ENCODE results near the gene FAM50B. TPM values are rescaled to one million over a fixed set of nuclear protein-coding genes. Genes with fewer than 3 reads are reported as not detected.

FAM50B gene, protein sequence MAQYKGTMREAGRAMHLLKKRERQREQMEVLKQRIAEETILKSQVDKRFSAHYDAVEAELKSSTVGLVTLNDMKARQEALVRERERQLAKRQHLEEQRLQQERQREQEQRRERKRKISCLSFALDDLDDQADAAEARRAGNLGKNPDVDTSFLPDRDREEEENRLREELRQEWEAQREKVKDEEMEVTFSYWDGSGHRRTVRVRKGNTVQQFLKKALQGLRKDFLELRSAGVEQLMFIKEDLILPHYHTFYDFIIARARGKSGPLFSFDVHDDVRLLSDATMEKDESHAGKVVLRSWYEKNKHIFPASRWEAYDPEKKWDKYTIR
- polyA plus RNA-seq, result 0.18 and 0.79 TPM in 2 replicates
- 0.46 and 0.73 TPM in 2 replicates for polyA minus RNA-seq

DNA sequence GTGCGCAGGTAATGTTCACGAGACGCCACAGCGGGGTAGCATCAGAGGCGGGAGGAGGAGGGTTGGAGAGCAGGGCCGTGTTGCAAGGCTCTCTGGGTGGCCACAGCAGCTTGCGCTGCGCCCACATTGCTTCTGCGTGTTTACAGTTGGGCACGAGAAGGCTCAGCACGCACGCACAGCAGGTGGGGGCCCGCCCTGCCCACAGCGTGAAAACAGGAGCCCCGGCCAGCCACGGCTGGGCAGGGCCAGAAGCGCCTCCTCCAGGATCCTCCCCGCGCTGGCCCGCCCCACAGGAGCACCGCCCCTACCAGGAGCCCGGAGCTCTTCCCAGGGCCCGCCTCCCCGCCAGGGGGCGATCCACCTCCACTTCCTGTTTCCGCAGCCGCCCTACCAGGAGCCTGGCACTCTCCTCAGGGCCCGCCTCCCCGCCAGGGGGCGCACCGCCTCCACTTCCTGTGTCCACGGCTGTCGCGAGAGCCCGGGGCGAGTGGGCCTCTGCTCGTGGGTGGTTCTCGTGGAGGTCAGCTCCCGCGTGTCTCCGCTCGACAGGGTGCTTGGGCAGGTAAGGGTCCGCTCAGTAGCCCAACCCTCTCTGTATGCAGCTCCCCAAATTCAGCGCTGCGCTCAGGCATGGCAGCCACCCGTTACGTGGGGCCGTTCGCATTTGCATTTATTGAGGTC, at the start of gene FAM50B:
FAM50B (plus strand) TSS at position 449 of the 681 bp plus-strand sequence. CDS start 439 bp downstream, outside the sequence.
- H3K9me3 ChIP-seq (ENCODE audit: low read length), result no peaks in the 10 kb centered on the region
- TF ChIP-seq SMC3 (conservative IDR thresholded peaks at IDR 0.05; ENCODE audit: poor library complexity), result no peak
- TF ChIP-seq, protein P1, sequence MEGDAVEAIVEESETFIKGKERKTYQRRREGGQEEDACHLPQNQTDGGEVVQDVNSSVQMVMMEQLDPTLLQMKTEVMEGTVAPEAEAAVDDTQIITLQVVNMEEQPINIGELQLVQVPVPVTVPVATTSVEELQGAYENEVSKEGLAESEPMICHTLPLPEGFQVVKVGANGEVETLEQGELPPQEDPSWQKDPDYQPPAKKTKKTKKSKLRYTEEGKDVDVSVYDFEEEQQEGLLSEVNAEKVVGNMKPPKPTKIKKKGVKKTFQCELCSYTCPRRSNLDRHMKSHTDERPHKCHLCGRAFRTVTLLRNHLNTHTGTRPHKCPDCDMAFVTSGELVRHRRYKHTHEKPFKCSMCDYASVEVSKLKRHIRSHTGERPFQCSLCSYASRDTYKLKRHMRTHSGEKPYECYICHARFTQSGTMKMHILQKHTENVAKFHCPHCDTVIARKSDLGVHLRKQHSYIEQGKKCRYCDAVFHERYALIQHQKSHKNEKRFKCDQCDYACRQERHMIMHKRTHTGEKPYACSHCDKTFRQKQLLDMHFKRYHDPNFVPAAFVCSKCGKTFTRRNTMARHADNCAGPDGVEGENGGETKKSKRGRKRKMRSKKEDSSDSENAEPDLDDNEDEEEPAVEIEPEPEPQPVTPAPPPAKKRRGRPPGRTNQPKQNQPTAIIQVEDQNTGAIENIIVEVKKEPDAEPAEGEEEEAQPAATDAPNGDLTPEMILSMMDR (IDR thresholded peaks at IDR 0.05; ENCODE audit: poor library complexity, severe bottlenecking), result peak; percentile 40
- no peaks in the 10 kb centered on the region for H4K20me1 ChIP-seq (ENCODE audit: insufficient read depth)
- no peak within 1 kb of the TSS for H3K4me2 ChIP-seq (ENCODE audit: low read length)
- H3K79me2 ChIP-seq (replicated peaks; ENCODE audit: insufficient read depth, low read length), result no peaks in the 10 kb centered on the region
- no peaks in the 10 kb centered on the region for H3F3A ChIP-seq (ENCODE audit: insufficient read depth, low read length, poor library complexity, severe bottlenecking)
- H3K27ac ChIP-seq (ENCODE audit: low read length), result no peak within 1 kb of the TSS
- no peak within 1 kb of the TSS for H3K9ac ChIP-seq (ENCODE audit: low read length)
- H3K9me2 ChIP-seq (ENCODE audit: insufficient read depth, low read length), result no peaks in the 10 kb centered on the region
- H3K4me3 ChIP-seq (ENCODE audit: low read length), result peak within 1 kb of the TSS; percentile 21
- H3K36me3 ChIP-seq (ENCODE audit: insufficient read depth, low read length), result no peaks in the 10 kb centered on the region
- no peak within 1 kb of the TSS for H2AFZ ChIP-seq (ENCODE audit: low read depth, low read length)
- H3K27me3 ChIP-seq (ENCODE audit: insufficient read depth, low read depth, low read length), result no peaks in the 10 kb centered on the region

DNA sequence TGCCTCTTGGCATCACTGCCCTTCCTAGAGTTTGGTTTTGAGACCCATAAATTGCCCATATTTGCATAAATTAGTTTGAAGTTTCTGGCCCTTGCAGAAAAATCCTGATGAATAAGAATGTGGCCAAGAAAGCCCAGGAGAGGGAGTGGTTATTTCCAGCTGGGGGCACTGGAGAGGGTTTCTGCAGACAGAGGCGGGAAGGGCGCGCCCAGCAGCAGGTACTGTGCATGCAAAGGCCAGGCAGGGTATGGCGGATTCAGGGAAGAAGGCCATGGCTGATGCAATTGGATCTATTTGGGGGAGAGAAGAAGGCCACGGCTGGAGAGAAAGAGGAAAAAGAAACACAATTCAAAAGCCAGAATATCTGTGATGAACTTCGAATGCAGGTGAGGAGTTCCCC, 49.5 kb upstream of the FAM50B start:
- TF ChIP-seq, protein P1 (IDR thresholded peaks at IDR 0.05; ENCODE audit: poor library complexity, severe bottlenecking), result no peak
- TF ChIP-seq, protein P2, sequence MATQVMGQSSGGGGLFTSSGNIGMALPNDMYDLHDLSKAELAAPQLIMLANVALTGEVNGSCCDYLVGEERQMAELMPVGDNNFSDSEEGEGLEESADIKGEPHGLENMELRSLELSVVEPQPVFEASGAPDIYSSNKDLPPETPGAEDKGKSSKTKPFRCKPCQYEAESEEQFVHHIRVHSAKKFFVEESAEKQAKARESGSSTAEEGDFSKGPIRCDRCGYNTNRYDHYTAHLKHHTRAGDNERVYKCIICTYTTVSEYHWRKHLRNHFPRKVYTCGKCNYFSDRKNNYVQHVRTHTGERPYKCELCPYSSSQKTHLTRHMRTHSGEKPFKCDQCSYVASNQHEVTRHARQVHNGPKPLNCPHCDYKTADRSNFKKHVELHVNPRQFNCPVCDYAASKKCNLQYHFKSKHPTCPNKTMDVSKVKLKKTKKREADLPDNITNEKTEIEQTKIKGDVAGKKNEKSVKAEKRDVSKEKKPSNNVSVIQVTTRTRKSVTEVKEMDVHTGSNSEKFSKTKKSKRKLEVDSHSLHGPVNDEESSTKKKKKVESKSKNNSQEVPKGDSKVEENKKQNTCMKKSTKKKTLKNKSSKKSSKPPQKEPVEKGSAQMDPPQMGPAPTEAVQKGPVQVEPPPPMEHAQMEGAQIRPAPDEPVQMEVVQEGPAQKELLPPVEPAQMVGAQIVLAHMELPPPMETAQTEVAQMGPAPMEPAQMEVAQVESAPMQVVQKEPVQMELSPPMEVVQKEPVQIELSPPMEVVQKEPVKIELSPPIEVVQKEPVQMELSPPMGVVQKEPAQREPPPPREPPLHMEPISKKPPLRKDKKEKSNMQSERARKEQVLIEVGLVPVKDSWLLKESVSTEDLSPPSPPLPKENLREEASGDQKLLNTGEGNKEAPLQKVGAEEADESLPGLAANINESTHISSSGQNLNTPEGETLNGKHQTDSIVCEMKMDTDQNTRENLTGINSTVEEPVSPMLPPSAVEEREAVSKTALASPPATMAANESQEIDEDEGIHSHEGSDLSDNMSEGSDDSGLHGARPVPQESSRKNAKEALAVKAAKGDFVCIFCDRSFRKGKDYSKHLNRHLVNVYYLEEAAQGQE (IDR thresholded peaks at IDR 0.05; ENCODE audit: borderline replicate concordance), result no peak
- no peak for TF ChIP-seq TAF1 (IDR thresholded peaks at IDR 0.05; ENCODE audit: low read depth)
- TF ChIP-seq RAD21 (conservative IDR thresholded peaks at IDR 0.05), result no peak
- TF ChIP-seq EP300 (conservative IDR thresholded peaks at IDR 0.05; ENCODE audit: poor library complexity, severe bottlenecking), result no peak
- TF ChIP-seq MXI1 (conservative IDR thresholded peaks at IDR 0.05; ENCODE audit: poor library complexity, severe bottlenecking), result no peak
- TF ChIP-seq SMC3 (conservative IDR thresholded peaks at IDR 0.05; ENCODE audit: poor library complexity), result no peak
- TF ChIP-seq EZH2 (IDR thresholded peaks at IDR 0.05; ENCODE audit: borderline replicate concordance, insufficient read depth, low read length, poor library complexity, severe bottlenecking), result no peak
- no peak for TF ChIP-seq POLR2AphosphoS5 (IDR thresholded peaks at IDR 0.05)
- H3F3A ChIP-seq (ENCODE audit: insufficient read depth, low read length, poor library complexity, severe bottlenecking), result no peaks in the 10 kb centered on the region
- H3K27me3 ChIP-seq (ENCODE audit: insufficient read depth, low read depth, low read length), result no peaks in the 10 kb centered on the region
- H2AFZ ChIP-seq (ENCODE audit: low read depth, low read length), result no peak overlapping the region
- H3K9ac ChIP-seq (ENCODE audit: low read length), result no peak overlapping the region
- H3K36me3 ChIP-seq (ENCODE audit: insufficient read depth, low read length), result no peaks in the 10 kb centered on the region
- no peaks in the 10 kb centered on the region for H4K20me1 ChIP-seq (ENCODE audit: insufficient read depth)
- H3K9me2 ChIP-seq (ENCODE audit: insufficient read depth, low read length), result no peaks in the 10 kb centered on the region
- no peak overlapping the region for H3K4me2 ChIP-seq (ENCODE audit: low read length)
- H3K9me3 ChIP-seq (ENCODE audit: low read length), result no peaks in the 10 kb centered on the region
- H3K79me2 ChIP-seq (replicated peaks; ENCODE audit: insufficient read depth, low read length), result no peaks in the 10 kb centered on the region
- no peak overlapping the region for H3K27ac ChIP-seq (ENCODE audit: low read length)
- no peak overlapping the region for H3K4me3 ChIP-seq (ENCODE audit: low read length)
